ENCODE measurements around the gene LITAFD. TPM values are rescaled to one million over a fixed set of nuclear protein-coding genes. Genes with fewer than 3 reads are reported as not detected.

Gene LITAFD
- total RNA-seq, 2 donors from 2014 or later, result not detected

DNA sequence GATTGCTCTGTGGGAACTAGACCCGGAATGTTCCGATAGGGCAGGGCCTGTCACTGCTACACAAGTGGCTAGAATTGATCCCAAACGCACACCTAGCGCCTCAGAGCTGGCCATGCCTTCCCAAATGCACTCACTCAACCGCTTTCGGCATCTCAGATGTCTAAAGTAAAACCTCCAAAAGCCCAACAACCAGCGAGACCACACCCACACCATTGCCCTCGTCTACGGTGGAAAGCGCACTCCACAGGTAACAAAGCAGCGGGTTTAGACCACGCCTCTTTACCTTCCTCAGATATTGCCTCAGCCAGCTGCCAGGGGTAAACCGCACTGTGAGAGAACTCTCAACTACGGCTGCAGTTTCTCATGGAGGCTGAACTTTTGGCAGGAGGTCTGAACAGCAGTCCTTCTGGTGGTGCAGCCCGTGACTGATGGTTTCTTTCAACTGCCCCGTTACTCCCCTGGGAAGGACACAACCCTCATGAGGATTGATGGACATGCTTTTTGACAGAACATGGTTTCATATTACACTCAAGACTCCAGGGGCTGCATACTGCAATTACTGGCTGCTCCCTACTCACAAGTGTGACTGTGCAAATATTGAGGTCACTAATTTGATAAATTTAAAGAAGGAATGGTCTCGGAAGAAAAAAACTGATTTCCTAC lies 47.1 kb downstream of the LITAFD start:
- Histone ChIP-seq H3K27ac (ENCODE audit: low read depth, low read length) (no peak overlapping the region), H3K4me3 (ENCODE audit: low read length) (no peak overlapping the region), H3K9ac (ENCODE audit: extremely low read depth, low read length, poor library complexity, severe bottlenecking) (no peak overlapping the region), H3K27me3 (ENCODE audit: control insufficient read depth, insufficient read depth, low read length, poor library complexity, severe bottlenecking) (no peaks in the 10 kb centered on the region), H3K36me3 (ENCODE audit: control insufficient read depth, insufficient read depth, low read length) (peaks cover 31% of the 10 kb centered on the region), H3K4me1 (ENCODE audit: control insufficient read depth, insufficient read depth, low read length) (no peaks in the 10 kb centered on the region), H3K9me3 (ENCODE audit: control insufficient read depth, low read length) (no peaks in the 10 kb centered on the region)
- Mint-ChIP-seq H3K4me1 (peaks cover 4% of the 10 kb centered on the region), H3K36me3 (ENCODE audit: low read depth) (peaks cover 39% of the 10 kb centered on the region), H3K27me3 (ENCODE audit: insufficient read depth) (no peaks in the 10 kb centered on the region), H3K9me3 (no peaks in the 10 kb centered on the region), H3K4me3 (no peak overlapping the region), H3K27ac (no peak overlapping the region)
- no peak for DNase-seq
- WGBS, 2 experiments (ENCODE audit: insufficient coverage in 1 of 2, insufficient read length in 1 of 2), result 90 to 96% methylated on average over 11 to 17 of the region's 17 CpGs
- TF ChIP-seq, protein P1, sequence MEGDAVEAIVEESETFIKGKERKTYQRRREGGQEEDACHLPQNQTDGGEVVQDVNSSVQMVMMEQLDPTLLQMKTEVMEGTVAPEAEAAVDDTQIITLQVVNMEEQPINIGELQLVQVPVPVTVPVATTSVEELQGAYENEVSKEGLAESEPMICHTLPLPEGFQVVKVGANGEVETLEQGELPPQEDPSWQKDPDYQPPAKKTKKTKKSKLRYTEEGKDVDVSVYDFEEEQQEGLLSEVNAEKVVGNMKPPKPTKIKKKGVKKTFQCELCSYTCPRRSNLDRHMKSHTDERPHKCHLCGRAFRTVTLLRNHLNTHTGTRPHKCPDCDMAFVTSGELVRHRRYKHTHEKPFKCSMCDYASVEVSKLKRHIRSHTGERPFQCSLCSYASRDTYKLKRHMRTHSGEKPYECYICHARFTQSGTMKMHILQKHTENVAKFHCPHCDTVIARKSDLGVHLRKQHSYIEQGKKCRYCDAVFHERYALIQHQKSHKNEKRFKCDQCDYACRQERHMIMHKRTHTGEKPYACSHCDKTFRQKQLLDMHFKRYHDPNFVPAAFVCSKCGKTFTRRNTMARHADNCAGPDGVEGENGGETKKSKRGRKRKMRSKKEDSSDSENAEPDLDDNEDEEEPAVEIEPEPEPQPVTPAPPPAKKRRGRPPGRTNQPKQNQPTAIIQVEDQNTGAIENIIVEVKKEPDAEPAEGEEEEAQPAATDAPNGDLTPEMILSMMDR (conservative IDR thresholded peaks at IDR 0.05), result no peak

DNA sequence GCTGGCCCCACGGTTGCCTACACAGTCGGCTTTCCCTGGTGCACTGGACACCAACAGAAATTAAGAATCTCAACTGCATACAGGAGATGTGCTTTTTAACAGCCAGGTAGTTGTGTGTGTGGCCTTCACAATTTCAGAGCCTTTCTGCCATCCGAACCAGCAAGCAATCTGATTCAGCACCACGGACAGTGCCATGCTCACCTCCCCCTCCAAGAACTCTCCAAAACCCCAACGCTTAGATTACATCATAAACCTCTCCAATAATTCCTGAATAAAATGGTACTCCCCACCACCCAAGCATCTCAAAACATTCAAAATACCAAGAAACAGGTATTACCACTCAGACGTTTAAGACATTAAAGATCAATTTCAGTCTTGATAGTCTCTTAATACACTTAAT lies 49.7 kb downstream of the LITAFD start:
- Mint-ChIP-seq H3K4me3 (no peak overlapping the region), H3K27me3 (ENCODE audit: insufficient read depth) (no peaks in the 10 kb centered on the region), H3K36me3 (ENCODE audit: low read depth) (peaks cover 30% of the 10 kb centered on the region)

DNA sequence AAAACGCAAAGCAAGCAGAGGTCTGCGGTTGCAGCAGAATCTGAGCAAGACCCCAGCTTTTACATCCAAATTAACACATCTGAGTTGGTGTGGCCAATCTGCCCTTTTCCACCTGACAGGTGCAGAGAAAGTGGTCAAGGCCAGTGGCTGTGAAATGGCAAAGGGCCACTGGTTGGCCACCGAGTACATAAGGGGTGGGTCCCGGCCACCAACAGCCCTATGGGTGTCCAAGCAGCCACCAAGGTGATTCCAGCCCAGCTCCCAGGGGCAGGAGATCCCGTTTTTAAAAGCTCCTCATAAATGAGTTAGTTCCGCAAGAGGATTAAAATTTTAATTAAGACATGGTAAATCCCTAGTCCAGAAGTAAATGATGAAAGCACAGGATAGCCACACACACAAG lies 52.5 kb downstream of the LITAFD start:
- Histone ChIP-seq H3K27me3 (ENCODE audit: control insufficient read depth, insufficient read depth, low read length, poor library complexity, severe bottlenecking) (no peaks in the 10 kb centered on the region), H3K9me3 (ENCODE audit: control insufficient read depth, low read length) (no peaks in the 10 kb centered on the region), H3K36me3 (ENCODE audit: control insufficient read depth, insufficient read depth, low read length) (peaks cover 7% of the 10 kb centered on the region), H3K27ac (ENCODE audit: low read depth, low read length) (no peak overlapping the region), H3K4me3 (ENCODE audit: low read length) (no peak overlapping the region), H3K4me1 (ENCODE audit: control insufficient read depth, insufficient read depth, low read length) (no peaks in the 10 kb centered on the region), H3K9ac (ENCODE audit: extremely low read depth, low read length, poor library complexity, severe bottlenecking) (no peak overlapping the region)
- WGBS, 2 experiments (ENCODE audit: insufficient coverage in 1 of 2, insufficient read length in 1 of 2), result 87 to 95% methylated on average over 5 to 6 of the region's 6 CpGs
- Mint-ChIP-seq H3K27me3 (ENCODE audit: insufficient read depth) (no peaks in the 10 kb centered on the region), H3K9me3 (no peaks in the 10 kb centered on the region), H3K4me3 (no peak overlapping the region), H3K4me1 (peaks cover 28% of the 10 kb centered on the region), H3K36me3 (ENCODE audit: low read depth) (peaks cover 5% of the 10 kb centered on the region), H3K27ac (no peak overlapping the region)
- no peak for DNase-seq
- TF ChIP-seq, protein P1 (conservative IDR thresholded peaks at IDR 0.05), result no peak

More for the DNA sequence above, 49.7 kb downstream of the LITAFD start:
- DNase-seq, result peak; percentile 90
- no peak overlapping the region for H3K9ac ChIP-seq (ENCODE audit: extremely low read depth, low read length, poor library complexity, severe bottlenecking)
- Mint-ChIP-seq H3K9me3 (no peaks in the 10 kb centered on the region), H3K27ac (no peak overlapping the region), H3K4me1 (peaks cover 19% of the 10 kb centered on the region)
- H3K27me3 ChIP-seq (ENCODE audit: control insufficient read depth, insufficient read depth, low read length, poor library complexity, severe bottlenecking), result no peaks in the 10 kb centered on the region
- WGBS, 2 experiments (ENCODE audit: insufficient coverage in 1 of 2, insufficient read length in 1 of 2), result 18 to 45% methylated on average over 2 to 6 of the region's 6 CpGs
- no peaks in the 10 kb centered on the region for H3K4me1 ChIP-seq (ENCODE audit: control insufficient read depth, insufficient read depth, low read length)
- H3K9me3 ChIP-seq (ENCODE audit: control insufficient read depth, low read length), result no peaks in the 10 kb centered on the region
- H3K27ac ChIP-seq (ENCODE audit: low read depth, low read length), result no peak overlapping the region
- TF ChIP-seq, protein P1 (conservative IDR thresholded peaks at IDR 0.05), result no peak
- peaks cover 26% of the 10 kb centered on the region for H3K36me3 ChIP-seq (ENCODE audit: control insufficient read depth, insufficient read depth, low read length)
- no peak overlapping the region for H3K4me3 ChIP-seq (ENCODE audit: low read length)

Other genes with a start within 250 kb of the LITAFD start
- 10 to 100 TPM in 1 of 2 donors, 1 to 10 TPM in 1; 9.7 to 13.6 TPM for gene ABAT, start 207.7 kb upstream of the LITAFD start, total RNA-seq
- gene TMEM186, start 84.7 kb upstream of the LITAFD start, total RNA-seq, result 10 to 100 TPM; 10.9 to 14.0 TPM
- gene PMM2, start 84.5 kb upstream of the LITAFD start, total RNA-seq, result 10 to 100 TPM; 47.6 to 48.2 TPM
- gene CARHSP1, start 13.3 kb upstream of the LITAFD start, total RNA-seq, result 100 to 1,000 TPM; 233 to 275 TPM
- 100 to 1,000 TPM; 114 to 140 TPM for gene USP7, start 81.6 kb downstream of the LITAFD start, total RNA-seq
- 10 to 100 TPM; 60.9 to 68.5 TPM for gene HAPSTR1, start 209.3 kb downstream of the LITAFD start, total RNA-seq